Stimulated activated CD4-positive, alpha-beta T cell treated with anti-CD3 and anti-CD28 coated beads, Interleukin-1b, Interleukin-23, amount 100 ng/mL, for 4 hours (primary cell): ENCODE data around the gene C1QTNF5.

Experiments
- DNase-seq, 2 donors: peaks; one replicate each; pipeline ENCODE4 v3.0.0-alpha.2; 2020; ENCODE audit warnings: low read depth in 2 of 2

The C1QTNF5 gene

DNA sequence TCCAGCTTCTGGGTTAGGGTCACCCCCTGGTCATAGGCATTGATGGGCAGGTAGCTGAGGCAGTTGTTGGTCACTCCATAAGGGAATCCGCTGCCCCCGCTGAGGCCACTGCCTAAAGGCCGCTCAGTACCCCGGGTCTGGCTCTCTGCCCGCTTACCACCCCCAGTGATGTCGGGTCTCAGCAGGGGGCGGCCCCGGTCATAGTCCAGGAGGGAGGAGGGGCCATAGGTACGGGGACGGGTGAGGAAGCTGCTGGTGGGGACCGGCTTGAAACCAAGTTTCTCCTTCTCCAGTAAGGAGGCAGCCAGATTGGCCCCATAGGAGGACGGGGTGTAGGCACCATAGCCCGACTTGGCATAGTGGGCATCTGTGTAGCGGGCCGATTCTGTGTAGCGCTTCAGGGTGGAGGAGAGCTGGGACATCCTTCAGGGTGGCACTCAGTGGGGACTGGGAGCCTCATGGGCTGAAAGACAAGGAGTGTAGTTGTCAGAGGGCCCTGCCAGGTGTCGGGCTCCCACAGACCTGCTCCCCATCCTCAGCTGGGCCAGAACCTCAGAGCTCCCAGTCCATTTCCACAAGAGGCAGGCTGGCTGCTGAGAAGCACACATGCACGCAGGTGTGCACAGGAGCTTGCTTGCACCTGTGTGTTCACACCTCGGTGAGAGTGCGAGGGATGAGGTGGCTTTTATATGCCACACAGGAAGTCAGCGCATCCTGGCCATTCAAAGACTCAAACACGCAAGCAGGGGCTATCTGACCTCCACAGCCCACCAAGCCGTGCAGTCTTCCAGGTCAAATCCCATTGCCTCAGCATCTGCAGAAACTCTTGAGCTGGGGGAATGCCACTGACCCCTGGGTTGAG is 32.6 kb upstream of the C1QTNF5 start:
- no peak for DNase-seq

DNA sequence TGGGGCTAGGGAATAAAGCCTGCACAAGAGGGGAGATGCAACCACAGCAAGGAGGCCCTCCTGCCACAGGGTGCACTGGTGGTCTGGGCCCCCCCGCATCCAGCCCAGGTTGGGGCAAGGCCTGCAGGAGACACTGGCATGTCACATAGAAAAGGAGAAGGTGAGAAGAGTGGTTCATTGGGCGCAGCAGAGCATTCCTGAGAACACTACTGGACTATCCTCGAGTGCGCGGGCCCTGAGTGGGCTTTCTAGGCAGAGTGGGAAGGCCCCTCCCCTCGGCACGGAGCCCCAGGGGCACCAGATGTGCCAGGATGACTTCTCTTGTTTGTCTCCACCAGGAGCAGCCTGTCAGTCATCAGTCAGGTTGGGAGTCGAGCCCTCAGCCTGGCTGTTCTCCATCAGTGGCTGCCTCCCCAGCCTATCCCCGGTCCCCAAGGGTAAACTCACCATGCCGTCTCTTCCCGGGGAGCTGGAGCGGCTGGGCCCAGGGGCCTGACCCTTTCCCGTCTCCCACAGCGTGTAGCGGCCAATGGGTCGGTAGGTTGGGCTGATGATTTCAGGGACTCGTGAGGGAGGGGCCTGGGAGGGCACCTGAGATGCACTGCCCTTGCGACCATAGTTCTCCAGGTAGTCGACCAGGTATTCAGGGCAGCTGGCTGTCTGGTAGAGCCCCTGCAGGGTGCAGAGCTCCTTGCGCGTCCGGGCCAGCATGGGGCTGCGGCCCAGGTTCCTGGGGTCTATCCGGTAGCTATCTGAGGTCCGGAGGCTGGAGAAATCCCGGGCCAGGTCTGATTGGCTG is 31.8 kb upstream of the C1QTNF5 start:
- DNase-seq, result no peak

DNA sequence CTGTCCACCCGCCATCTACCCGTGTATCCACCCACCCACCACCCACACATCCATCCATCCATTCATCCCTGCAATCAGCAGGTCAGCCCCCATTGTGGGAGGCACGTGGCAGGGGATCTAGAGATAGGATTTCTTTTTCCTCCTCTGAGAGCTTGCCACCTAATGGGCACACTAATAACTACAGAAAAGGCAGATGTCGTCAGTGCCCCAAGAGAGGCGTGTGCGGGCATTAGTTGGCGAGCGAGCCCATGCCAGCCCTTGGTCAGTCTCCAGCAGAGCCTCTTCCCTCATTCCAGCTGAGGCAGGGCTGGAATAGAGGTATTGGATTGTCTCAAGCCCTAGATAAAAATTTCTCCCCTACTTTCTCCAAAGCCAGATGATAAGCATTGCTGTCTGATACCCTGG is 31.1 kb upstream of the C1QTNF5 start:
- no peak for DNase-seq

DNA sequence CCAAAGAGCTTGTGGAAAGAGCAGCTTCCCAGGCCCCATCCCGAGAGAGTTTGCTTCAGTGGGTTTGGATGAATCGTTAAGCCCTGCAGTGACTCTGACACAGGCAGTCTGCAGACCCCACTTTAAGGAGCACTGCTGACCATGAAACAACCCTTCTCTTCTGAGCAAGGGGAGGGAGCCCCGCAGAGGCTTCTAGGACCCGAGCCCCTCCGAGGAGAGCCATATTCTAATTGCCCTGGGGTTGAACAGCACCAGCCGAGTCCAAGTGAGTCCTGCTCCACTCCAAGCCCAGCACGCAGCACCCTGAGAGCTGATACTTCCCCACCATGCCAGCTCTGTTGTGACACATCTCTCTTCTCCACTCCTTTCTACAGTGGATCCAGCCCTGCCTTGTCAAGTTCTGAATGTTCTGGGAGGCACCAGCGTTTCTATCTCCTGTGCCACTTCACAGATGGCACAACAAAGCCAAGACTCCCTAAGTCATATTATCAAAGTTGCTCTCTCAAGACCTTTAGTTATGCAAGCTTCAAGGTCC is 30.5 kb upstream of the C1QTNF5 start:
- DNase-seq, result no peak

DNA sequence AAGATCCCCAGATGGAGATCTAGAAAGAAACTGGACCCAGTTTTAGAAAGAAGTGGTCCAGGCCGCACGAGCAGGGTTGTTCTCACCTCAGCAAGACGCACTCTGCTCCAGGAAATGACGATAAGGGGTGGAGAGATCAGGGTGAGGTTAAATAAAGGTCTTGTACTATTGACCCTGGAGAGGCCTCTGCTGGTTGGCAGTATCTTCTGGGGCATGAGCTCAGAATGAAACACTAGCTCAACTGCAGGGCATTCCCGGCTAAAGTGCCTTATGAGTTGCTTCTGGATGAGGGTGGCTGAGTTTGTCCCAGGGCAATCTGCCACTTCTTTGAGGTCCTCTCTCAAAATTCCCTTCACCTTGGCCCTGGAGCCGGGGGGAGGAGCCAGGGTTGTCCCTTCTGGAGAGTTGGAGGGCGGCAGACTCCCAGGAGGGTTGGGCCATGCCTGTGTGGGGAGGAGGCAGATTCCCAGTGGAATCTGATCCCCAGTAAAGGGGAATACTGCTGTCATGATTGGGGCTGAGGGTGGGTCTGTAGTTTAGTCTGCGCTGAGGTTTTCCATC is 29.9 kb upstream of the C1QTNF5 start:
- no peak for DNase-seq

DNA sequence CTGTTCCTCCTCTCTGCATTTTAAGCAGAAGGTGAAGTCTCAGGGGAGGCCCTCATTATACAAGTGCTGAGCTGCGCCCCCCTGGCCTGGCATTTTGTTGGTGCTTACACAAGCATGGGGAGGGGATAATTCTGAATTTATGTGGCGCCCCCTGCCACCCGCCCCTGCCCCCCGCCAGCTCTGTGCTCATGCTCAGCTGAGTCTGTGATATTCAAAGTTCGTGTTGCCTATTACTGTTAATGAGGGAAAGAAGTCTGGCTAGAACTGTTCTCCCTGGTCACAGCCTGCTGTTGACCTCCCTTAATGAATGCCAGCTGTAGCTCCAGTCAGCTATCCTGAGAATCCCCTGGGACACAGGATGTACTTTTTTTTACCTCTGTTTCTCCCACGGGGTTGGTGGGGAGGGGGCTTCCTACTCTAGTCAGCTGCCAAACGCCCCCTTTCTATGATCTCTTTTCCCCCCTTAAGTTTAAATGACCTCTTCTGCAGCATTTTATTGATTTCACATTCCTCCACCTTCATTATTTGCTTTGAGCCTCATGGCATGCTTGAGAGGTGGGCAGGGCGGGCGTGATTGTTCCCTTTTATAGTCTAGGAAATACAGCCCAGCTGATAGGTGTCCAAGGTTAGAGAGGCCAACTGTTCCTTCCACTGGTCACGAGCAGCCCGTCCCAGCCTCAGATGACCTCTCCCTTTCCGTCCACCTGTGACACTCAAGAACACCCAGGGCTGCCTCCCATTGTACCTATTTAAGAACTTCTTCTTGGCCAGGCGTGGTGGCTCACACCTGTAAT is 28.6 kb upstream of the C1QTNF5 start:
- no peak for DNase-seq

DNA sequence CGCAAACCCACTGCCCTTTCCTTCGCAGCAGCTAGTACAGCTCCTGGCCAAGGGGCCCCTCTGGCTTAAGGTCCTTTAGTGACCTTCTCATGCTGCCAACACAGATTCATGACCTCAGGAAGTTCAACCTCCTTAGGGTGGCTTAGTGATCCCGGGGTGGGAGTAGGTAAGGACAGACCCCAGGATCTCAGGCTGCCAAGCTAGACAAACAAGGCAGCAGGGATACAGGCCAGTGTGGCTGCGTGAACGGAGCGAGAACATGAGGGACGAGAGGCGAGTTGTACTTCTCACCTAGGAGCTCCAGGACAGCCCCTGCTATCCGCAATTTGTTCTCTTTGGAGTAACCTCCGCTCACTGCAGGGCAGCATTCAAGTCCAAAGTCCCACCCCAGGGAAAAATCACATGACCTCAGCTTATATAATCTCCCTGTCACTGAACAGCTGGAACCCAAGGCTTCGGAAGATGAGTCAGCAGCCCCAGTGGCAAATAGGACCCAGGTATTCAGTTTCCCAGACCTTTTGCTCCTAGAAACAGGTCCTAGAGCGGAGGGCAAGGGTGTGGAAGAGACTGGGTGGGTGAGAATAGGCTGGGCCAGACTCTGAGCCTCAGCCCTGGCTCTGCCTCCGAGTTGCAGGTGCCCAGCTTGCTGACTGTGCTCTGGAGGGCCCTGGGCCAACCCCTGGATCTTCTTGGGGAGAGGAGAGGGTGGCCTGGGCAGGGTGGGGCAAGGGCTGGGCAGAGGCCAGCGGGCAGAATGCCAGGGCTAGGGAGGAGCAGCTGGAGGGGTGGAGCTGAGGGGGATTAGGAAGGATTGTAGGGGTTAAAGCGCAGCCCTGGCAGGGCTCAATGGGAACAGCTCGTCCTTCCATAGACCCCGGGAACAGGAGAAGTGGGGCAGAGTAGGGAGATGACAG is 27.7 kb upstream of the C1QTNF5 start:
- DNase-seq, result no peak

DNA sequence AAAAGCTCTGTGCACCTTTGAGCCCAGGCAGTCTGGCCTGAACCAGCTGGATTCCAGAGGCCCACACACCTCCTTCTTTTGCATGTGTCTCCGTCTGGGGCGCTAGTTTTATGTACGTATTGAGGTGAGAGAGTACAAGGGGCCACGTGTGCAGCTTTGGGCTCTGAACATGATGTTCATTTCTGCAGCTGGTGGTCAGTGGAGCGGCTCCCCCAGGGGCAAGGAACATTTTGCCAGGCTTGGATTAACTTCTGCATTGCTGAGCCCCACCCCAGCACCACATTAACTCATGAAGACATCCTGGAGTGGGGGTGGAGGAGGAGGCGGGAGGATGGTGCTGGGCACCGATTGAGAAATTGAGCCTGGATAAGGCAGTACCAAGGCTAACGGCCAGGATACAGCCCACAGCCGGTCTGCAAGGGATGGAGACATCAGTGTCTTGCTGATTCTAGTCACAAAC is 27.0 kb upstream of the C1QTNF5 start:
- DNase-seq, result no peak

DNA sequence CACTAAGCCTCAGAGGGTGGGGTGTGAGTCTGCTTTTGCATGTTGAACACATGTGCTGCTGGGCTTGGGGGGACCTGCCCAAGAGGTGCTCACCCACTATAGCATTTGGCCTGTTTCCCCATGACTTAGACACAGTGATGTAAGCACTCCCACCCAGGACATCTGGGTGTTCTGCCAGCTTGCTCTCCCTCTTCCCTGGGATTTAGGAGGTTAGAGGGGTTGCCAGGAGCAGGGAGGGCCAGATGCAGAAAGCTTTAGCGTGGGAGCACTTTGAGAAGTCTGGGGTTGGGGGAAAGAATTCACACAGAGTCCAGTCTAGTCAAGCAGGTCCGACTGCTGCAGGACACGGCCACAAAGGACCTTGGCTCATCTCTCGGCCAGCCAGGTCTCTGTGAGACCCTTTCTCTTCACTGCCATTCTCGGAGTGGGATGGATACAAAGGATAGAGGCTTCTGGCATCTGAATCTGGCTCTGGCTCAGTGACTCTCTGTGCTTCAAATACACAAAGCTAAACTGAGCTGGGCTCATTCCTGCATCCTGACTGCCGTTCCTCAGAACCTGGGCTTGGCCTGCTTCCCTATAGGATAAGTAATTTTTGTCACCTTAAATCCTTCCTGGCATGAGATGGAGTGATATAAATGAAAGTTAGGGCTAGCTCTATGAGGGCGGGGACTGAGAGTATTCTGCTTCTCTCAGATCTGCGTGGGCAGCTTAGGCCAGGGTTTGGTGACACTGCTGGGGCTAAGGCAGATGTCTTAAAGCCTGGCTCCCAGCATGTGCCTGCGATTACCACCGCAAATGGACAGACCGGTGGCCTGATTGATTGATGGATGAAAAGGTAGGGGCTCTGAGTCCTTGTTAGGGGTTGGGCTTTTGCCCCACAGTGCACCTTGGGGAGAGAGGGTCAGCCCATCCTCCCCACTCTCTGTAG is 26.3 kb upstream of the C1QTNF5 start:
- no peak for DNase-seq

DNA sequence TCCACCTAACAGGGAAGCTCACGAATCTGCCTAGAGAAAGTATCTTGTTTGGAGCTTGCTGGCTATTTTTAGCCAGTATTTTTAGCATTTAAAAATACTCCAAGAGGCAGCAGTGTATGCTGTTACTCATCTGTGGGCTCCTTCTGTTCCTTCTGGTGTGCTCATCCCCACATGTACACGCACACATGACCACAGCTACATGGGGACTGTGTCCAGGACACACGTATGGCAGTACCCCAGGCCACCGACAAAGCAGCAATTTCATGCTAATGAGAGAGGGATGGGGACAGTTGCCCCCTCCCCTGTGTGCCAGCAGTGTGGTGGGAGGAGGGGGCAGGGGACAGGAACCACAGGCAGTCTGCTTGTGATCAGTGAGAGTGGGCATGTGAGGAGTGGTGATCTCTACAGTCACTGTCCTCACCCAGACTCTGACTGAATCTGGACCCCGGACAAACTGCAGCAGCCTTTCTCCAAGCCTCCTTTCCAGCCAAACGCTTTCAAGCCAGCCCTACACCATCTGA is 24.4 kb upstream of the C1QTNF5 start:
- no peak for DNase-seq

DNA sequence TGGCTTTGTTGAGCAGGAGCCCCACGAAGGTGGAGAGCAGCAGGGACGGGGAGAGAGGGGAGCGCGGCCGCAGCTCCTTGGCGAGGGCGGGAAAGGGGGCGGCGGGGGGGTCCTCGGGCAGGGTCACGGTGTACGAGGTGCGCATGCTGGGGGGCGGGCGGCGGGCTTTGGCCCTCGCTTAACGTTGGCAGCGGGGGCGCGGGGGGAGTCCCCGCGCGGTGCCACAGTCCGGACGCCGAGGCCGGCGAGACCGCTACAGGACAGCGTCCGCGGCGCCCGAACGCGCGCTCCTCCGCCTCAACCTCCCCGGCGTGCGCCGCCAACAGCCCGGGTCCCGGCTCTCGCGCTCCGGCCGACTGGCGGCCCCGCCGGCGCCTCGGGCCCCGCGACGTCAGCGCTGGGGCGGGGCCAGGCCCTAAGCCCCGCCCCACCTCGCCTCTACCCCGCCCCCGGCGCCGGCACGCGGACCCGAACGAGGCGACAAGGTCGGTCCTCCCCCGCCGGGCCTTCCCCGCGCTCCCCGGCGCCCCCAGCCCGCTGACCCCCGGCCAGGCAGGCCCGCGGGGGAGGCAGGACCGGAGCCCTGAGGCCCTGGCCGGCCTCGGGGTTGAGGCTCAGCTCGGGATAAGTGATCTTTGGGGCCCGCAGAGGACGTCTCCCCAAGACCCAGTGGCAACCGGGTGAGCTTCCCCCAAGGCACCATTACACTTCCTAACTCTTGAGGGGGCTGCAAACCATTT is 23.3 kb upstream of the C1QTNF5 start:
- peak; percentile 49 to 55 for DNase-seq

DNA sequence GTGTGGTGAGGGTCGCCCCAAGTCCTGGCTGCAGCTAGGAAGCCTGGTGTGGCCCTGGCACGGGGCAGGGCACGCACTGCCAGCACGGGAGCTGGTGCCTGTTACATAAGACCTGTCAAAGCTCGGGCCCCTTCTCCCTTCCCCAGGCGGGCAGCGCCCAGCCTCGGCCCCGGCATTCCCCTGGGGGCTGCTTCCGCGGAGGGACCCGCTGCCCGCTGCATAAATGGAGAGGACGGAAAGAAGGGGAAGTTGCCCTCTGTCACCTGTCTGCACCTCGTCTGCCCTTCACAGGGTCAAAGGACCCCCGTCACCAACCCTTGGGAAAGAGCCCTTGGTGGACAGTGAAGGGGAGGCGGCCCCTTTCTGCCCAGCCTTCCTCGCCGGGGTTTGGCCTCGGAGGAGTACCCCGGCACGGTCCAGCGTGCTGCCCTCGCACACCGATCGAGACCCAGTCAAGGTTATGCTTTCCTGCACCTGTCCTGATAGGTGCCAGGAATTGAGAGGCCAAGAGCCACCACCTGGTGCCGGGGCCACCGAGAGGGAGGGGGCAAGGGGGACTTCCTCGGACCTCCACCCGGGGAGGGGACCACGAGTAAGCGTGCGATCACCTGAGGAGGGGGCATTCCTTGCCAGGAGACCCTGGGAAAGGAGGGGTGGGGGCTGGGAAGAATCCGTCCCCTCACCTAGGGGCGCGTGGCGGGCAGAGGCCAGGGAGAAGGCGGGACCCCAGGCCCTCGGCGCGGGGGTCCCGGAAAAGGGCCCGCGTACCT is 22.6 kb upstream of the C1QTNF5 start:
- no peak for DNase-seq

DNA sequence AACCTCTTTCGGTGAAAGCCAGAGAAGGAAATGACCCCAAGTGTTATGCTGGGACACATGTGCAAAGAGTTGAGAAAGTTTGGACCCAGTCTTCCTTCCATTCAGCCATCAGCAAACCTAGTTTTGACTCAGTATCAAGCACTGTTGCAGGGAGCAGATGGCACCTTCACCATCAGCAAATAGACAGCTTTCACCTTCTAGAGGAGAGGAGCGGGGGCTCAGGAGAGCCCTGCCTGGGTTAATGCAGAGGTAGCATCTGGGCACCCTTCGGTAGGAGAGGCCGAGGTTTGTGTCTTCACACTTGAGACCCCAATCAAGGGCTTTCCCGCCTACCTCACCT is 22.0 kb upstream of the C1QTNF5 start:
- DNase-seq, result no peak

DNA sequence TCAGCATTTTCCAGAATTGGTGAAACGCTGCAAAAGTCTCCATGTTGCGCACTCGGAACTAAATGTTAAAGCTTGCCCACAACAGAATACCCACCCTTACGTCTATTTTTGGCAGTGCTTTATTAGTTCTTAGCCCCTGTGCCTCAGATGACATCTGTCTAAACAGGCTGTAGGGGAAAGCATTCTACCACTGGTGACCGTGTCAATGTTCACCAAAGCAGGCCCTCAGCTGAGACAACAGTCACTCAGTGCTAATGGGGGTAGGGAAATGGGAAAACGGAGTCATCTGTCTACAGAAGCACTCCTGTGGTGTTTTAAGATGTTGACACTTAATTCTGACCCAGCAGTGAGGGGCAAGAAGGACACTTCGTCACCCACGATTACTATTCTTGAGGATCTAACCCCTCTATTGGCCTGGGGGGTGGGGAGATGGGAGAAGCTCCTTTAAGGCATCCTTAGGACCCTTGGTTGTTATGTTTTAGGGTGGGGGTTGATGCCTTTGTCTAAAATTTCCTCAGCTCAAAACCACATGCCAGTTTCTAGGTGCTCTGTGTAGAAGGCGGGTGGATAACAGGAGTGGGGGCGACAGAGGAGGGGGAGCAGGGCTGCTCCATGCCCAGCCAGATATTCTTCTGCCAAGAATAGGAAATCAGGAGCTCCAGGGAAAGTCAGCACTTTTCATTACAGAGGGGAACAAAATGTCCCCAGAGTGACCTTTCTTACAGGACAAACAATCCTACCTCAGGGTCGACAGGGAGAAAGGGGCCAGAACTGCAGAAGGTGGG is 21.4 kb upstream of the C1QTNF5 start:
- no peak for DNase-seq

DNA sequence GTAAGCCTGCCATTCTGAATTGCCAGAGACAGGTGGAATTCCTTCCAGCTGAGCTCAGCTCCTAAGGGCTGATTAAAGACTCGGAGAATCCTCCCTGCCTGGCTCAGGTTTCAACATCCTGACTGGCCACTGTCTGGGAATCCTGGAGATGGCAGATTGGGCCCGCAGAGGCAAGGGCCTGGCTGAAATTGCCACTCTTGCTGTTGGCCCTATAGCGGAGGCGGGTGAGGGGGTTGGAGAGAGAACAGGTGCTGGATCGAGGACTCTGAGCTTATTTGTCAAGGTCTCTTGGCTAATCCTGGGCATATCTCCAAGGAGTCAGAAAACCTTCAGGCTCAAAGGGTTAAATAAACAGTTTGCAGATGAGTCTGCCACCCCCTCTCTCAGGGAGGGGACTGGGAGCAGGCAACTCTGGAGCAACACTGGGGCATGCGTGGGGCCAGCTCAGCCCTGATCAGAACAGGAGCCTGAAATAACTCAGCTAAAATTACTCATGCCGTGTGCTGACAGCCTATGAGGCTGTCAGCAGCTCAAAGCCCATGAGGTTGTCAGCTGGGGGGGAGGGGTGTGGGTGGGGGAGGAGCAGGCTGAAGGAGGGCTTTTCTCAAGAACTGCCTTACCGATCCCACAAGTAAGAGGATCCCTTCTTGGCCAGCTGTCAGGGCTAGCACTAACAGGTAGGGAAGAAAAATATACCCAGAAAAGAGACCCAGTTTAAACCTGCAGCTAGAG is 20.5 kb upstream of the C1QTNF5 start:
- peak in 1 of 2 donors; percentile 22 for DNase-seq
